GM18526 (cell line): ENCODE measurements around the gene PEX5L.

Experiments used
- POLR2A ChIP-seq: IDR thresholded peaks from 3 replicates; pipeline ENCODE4 v1.6.1; 2011; ENCODE audit not compliant: insufficient read length; ENCODE audit errors: extremely low read depth

Gene PEX5L, protein sequence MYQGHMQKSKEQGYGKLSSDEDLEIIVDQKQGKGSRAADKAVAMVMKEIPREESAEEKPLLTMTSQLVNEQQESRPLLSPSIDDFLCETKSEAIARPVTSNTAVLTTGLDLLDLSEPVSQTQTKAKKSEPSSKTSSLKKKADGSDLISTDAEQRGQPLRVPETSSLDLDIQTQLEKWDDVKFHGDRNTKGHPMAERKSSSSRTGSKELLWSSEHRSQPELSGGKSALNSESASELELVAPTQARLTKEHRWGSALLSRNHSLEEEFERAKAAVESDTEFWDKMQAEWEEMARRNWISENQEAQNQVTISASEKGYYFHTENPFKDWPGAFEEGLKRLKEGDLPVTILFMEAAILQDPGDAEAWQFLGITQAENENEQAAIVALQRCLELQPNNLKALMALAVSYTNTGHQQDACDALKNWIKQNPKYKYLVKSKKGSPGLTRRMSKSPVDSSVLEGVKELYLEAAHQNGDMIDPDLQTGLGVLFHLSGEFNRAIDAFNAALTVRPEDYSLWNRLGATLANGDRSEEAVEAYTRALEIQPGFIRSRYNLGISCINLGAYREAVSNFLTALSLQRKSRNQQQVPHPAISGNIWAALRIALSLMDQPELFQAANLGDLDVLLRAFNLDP

DNA sequence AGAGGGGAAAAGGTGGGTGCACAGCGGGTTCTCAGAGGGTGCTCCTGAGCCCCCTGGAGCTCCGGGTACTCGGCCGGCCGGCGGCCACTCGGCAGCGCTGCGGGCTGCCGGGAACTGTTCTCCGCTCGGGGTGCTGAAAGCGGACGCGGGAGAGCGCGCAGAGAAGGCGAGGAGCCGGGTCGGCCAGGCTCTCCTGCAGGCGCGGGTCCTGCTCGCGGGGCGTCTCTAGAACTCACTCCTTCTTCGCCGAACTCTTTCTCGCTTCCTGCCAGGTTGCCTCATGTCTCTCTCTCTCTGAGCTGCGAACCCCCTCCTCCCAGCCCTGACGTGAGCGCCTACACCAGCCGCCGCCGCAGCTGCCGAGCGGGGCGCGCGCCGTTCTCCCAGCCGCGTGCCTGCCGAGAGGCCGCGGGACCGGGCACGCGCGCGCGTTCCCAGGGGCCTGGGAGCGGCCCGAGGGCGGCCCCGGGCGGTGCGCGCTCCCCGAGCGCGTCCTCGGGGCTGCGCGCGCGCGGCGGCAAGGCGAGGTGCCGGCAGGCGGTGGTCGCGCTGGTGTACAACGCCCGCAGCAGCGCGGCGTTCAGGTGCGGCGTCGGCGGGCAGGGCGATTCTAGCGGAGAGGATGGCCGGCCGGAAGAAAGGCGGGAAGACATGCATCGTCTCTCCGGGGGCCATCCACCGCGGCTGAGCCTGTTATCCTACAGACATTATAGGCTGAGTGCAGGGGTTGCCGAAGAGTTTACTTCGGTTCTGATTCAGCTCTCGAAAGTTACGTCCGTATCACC, at the start of gene PEX5L:
Gene PEX5L, minus strand, starts transcription at position 267 of the 785 bp plus-strand sequence. CDS start 338 bp downstream, outside the sequence.
- TF ChIP-seq POLR2A, result no peak

DNA sequence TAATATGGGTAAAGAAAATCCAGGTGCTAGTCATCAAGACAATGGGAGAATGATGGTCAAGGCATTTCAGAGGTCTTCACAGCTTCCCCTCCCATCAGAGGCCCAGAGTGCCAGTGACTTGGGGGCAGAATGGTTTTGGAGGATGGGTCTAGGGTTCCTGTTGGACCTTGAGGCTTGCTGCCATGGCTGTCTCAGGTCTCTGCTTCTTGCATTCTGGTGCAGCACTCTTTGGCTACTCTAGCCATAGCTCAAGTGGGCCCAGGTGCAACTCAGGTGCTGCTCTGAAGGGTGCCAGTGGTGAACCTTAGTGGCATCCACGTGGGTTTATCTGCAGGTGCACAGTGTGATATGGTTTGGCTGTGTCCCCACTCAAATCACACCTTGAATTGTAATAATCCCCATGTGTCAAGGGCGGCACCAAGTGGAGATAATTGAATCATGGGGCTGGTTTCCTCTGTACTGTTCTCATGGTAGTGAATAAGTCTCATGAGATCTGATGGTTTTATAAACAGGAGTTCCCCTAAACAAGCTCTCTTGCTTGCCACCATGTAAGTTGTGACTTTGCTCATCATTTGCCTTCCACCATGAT, 48.5 kb upstream of the PEX5L start:
- TF ChIP-seq POLR2A, result no peak

DNA sequence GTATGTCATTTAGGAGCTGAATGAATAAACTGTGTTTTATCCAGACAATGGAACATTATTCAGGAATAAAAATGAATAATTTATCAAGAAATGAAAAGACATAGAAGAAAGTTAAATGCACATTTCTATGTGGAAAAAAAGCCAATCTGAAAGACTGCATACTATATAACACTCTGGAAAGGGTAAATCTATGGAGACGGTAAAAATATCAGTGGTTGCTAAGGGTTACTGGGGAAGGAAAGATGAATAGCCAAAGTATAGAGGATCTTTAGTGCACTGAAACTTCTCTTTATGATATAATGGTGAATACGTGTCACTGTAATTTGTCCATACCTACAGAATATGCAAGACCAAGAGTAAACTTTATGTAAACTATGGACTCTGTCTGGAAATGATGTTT, 46.0 kb upstream of the PEX5L start:
- no peak for TF ChIP-seq POLR2A

DNA sequence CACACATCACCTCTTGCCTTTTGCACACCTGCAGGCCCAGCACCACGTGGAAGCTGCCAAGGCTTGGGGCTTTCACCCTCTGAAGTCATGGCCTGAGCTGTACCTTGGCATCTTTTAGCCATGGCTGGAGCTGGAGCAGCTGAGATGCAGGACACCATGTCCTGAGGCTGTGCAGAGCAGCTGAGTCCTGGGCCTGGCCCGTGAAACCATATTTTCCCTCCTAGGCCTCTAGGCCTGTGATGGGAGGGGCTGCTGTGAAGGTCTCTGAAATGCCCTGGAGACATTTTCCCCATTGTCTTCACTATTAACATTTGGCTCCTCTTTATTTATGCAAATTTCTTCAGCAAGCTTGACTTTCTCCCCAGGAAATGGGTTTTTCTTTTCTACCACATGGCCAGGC, 41.9 kb upstream of the PEX5L start:
- TF ChIP-seq POLR2A, result no peak

- no peak for TF ChIP-seq POLR2A
Observed at GRCh38 chr3:180073561-180073960, 36.8 kb upstream of the PEX5L start.

DNA sequence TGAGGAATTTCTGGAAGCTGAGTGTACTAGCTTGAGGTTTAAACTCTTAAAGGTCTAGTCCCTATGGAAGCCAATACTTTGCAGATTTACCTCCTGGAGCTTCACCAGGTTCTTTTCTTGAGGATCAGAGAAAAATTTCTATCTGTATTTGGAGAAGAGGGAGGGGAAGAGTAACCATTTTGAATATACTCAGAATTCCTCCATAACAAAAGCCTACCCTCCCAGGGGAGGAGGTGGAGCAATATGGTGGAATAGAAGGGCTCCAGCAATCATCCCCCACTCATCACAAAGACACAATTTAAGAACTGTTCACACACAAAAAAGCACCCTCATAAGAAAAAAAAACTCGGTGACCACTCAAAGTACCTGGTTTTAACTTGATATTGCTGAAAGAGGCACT, 36.0 kb upstream of the PEX5L start:
- TF ChIP-seq POLR2A, result no peak

- TF ChIP-seq POLR2A, result no peak
Observed at GRCh38 chr3:180070925-180071324, 34.2 kb upstream of the PEX5L start.

DNA sequence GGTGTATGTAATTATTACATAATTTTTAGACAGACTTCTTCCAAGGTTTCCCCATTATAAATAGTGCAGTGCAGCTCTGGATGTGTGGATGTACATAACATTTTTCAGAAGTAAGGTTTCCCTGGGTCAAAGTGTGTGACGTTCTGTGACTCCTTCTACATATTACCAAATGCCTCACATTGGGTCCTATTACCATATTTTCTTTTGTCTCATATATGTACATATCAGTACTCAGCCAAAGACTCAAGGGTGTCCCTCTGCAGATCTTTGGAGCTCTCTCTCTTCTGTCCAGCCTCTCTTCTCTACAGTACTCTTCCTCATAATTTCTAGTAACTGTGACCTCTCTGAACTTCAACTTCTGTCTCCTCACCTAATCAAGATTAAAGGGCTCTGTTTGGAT, 31.3 kb upstream of the PEX5L start:
- TF ChIP-seq POLR2A, result no peak

DNA sequence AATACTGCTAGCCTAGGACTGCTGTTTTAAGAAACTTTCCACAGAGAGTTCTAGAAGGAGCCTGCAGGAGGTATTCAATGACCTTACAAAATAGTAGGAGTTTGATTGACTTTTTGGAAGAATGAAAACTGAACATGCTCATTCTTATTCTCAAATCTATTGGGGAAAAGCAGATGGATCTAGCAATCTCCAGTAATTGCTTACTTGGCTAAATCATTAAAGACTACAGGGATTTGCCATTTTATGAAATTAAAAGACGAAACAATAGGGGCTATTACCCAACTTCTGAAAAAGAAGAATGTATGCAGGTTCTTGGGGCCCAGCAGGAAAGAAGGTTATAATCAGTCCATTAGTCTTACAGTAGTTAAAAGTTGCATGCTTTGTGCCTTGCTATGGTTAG, 29.9 kb upstream of the PEX5L start:
- no peak for TF ChIP-seq POLR2A

GRCh38 chr3:180063783-180064182, 27.0 kb upstream of the PEX5L start:
- no peak for TF ChIP-seq POLR2A

DNA sequence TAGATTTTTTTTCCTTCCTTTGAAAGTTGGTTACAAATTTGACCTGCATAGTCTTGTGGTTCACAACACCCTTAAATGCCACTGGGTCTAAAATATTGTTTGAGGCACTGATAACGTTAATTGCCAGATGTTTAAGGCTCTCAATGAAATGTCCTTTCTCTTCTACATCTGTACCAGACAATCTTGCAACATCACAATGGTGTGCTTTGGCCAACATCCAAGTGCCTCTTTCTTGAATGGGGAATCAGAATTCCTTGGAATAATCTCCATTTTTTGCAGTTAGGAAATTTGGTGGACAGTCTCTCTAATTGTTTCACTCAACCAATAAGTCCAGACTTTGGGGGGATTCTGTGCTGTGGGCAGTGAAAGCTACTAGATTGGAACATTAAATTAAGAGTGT, 26.0 kb upstream of the PEX5L start:
- TF ChIP-seq POLR2A, result no peak

GRCh38 chr3:180059356-180059755, 22.6 kb upstream of the PEX5L start:
- no peak for TF ChIP-seq POLR2A

DNA sequence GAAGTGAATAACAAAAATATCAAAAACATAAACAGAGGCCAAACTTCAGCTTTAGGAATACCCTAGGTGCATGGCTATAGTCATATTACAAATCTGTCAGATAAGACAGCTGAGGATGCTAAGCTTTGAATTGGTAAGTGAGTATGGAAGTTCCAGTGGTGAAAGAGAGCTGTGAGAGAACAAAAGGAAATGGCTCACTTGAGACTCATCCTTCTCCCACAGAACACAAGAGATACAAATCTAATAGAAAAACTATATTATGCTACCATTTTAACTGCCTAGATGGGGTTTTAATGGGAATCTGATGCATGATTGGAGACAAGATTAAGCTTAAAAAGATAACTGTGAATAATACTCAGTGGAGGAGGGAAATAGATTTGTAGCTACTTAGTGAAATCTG, 21.5 kb upstream of the PEX5L start:
- TF ChIP-seq POLR2A, result no peak

DNA sequence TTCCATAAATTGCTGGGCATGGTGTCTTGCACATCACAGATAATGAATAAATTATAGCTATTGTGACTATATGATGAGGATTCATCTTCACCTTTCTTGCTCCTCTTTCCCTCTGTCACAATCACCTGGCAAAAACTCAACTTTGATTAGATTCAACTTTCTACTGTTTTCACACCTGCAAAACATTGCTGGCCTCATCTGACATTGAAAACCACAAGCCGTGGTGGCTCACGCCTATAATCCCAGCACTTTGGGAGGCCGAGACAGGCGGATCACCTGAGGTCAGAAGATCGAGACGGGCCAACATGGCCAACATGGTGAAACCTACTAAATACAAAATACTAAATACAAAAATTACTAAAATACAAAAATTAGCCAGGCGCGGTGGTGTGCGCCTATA, 12.7 kb upstream of the PEX5L start:
- TF ChIP-seq POLR2A, result no peak

- no peak for TF ChIP-seq POLR2A
Observed at GRCh38 chr3:180048840-180049239, 12.1 kb upstream of the PEX5L start.
